IPS-20b (cell line): Measurements from ENCODE around the gene ZNF784.

Source experiments
- H3K27ac ChIP-seq: one replicate; pipeline ENCODE4 v1.5.1; 2013; ENCODE audit warnings: low read length
- H3K27me3 ChIP-seq: 2 replicates; pipeline ENCODE4 v1.6.1; 2013; ENCODE audit warnings: mild to moderate bottlenecking, low read length, inconsistent platforms; ENCODE audit not compliant: insufficient read depth
- H3K36me3 ChIP-seq: 2 replicates; pipeline ENCODE4 v1.6.1; 2013; ENCODE audit warnings: low read depth, mild to moderate bottlenecking, inconsistent platforms, low read length, moderate library complexity; ENCODE audit not compliant: insufficient read depth
- H3K4me1 ChIP-seq: 2 replicates; pipeline ENCODE4 v1.6.1; 2013; ENCODE audit warnings: mild to moderate bottlenecking, control low read depth, inconsistent platforms, low read length, moderate library complexity; ENCODE audit not compliant: insufficient read depth
- H3K4me3 ChIP-seq: 2 replicates; pipeline ENCODE4 v1.5.1; 2013; ENCODE audit warnings: mild to moderate bottlenecking, low read length, inconsistent platforms
- H3K9ac ChIP-seq: 2 replicates; pipeline ENCODE4 v1.6.1; 2013; ENCODE audit warnings: low read depth, mild to moderate bottlenecking, inconsistent platforms, low read length, moderate library complexity
- H3K9me3 ChIP-seq: 2 replicates; pipeline ENCODE4 v1.6.1; 2013; ENCODE audit warnings: mild to moderate bottlenecking, low read depth, low read length, inconsistent platforms; ENCODE audit not compliant: insufficient read depth

Gene ZNF784

GRCh38 chr19:55666343-55667005 is 42.1 kb upstream of the ZNF784 start:
- no peak overlapping the region for H3K9ac ChIP-seq
- no peak overlapping the region for H3K4me3 ChIP-seq
- H3K9me3 ChIP-seq: no peaks in the 10 kb centered on the region
- H3K36me3 ChIP-seq: peaks cover 95% of the 10 kb centered on the region
- no peaks in the 10 kb centered on the region for H3K4me1 ChIP-seq
- H3K27me3 ChIP-seq: no peaks in the 10 kb centered on the region
- no peak overlapping the region for H3K27ac ChIP-seq

DNA sequence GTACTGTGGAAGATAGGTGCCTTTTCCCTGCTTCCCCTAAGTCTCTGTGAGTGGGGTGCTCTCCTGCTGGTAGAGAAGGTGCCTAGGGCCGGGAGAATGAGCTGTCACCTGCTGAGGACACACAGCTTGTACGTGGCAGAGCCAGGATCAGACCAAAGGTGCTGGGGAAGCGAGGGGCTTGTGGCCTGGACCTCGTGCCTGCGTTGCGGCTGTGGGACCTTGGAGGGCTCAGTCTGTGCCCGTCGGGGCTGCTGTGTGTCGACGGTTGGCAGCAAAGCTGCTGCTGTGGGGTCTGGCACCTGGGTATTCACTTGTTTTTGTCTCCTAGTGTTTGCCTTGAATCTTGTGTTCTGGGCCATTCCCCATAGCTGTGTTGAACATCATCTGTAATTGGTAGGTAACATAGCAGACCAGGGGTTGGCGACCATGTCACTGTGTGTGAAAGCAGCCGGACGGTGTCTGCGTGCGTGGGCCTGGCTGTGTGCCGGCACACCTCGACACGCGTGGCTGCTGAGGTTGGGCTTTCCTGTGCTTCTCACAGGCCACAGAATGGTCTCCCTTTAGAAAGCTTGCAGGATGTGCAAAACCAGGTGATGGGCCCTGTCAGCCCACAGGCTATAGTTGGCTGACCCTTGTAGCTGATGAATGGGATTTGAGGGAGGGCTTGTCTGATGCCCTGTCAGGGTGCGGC is 39.6 kb upstream of the ZNF784 start:
- Histone ChIP-seq H3K9me3 (no peaks in the 10 kb centered on the region), H3K9ac (no peak overlapping the region), H3K36me3 (peaks cover 99% of the 10 kb centered on the region), H3K4me3 (no peak overlapping the region), H3K4me1 (no peaks in the 10 kb centered on the region), H3K27me3 (no peaks in the 10 kb centered on the region), H3K27ac (no peak overlapping the region)

- Histone ChIP-seq H3K9ac (no peak overlapping the region), H3K36me3 (peaks cover 88% of the 10 kb centered on the region), H3K9me3 (no peaks in the 10 kb centered on the region), H3K27ac (no peak overlapping the region), H3K4me1 (peaks cover 12% of the 10 kb centered on the region), H3K27me3 (no peaks in the 10 kb centered on the region), H3K4me3 (no peak overlapping the region)
Measured at GRCh38 chr19:55661826-55662225, 37.5 kb upstream of the ZNF784 start.

GRCh38 chr19:55660991-55661390 is 36.6 kb upstream of the ZNF784 start:
- H3K4me3 ChIP-seq: no peak overlapping the region
- H3K9ac ChIP-seq: no peak overlapping the region
- peaks cover 83% of the 10 kb centered on the region for H3K36me3 ChIP-seq
- H3K27me3 ChIP-seq: no peaks in the 10 kb centered on the region
- no peak overlapping the region for H3K27ac ChIP-seq
- H3K4me1 ChIP-seq: peaks cover 18% of the 10 kb centered on the region
- no peaks in the 10 kb centered on the region for H3K9me3 ChIP-seq

- Histone ChIP-seq H3K4me1 (peaks cover 18% of the 10 kb centered on the region), H3K27ac (no peak overlapping the region), H3K27me3 (no peaks in the 10 kb centered on the region), H3K9me3 (no peaks in the 10 kb centered on the region), H3K36me3 (peaks cover 77% of the 10 kb centered on the region), H3K4me3 (no peak overlapping the region), H3K9ac (no peak overlapping the region)
Measured at GRCh38 chr19:55660404-55660803, 36.0 kb upstream of the ZNF784 start.

GRCh38 chr19:55659822-55660221 is 35.5 kb upstream of the ZNF784 start:
- Histone ChIP-seq H3K9me3 (no peaks in the 10 kb centered on the region), H3K36me3 (peaks cover 72% of the 10 kb centered on the region), H3K27me3 (no peaks in the 10 kb centered on the region), H3K27ac (no peak overlapping the region), H3K4me3 (no peak overlapping the region), H3K9ac (0 out of 2 replicates have a peak overlapping the region, but pooled peaks have one; percentile 30), H3K4me1 (peaks cover 18% of the 10 kb centered on the region)

- peaks cover 63% of the 10 kb centered on the region for H3K36me3 ChIP-seq
- 0 out of 2 replicates have a peak overlapping the region, but pooled peaks have one; percentile 30 for H3K9ac ChIP-seq
- no peak overlapping the region for H3K4me3 ChIP-seq
- no peaks in the 10 kb centered on the region for H3K27me3 ChIP-seq
- no peaks in the 10 kb centered on the region for H3K9me3 ChIP-seq
- no peak overlapping the region for H3K27ac ChIP-seq
- peaks cover 18% of the 10 kb centered on the region for H3K4me1 ChIP-seq
Measured at GRCh38 chr19:55658846-55659459, 34.6 kb upstream of the ZNF784 start.

DNA sequence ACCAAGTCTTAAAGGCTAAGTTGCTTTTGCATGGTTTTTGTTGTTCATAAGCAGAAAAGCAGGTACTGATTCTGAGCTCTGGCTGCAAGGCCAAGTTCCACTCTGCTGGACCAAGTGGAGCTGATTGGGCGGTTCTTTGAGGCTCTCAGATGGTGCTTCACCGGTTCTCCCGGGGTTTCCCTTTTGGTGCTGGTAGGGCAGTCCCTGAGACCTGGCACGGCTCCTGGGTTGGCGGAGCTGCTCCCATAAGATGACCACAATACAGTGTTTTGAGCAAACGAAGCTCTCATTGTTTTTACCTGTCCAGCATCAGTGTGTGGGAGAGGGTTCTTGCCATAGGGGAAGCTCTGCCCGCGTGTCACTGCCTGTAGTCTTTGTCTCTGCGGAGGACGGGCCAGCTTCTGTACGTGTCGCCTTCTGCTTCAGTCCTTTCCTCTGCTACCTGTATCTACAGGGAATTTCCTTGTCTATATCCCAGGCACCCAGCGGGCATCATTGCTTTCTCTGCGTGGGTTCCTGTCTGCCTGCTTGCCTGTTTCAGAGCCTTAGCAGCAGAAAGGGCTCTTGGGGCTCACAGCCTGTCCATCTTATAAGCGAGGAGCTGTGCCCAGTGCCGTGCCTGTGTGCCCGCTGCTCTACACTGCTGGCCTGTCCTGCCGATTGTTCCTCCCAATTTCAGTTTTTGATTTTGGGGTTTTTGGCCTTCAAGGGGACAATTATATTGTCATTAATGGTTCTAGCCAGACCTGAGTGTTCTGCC is 32.8 kb upstream of the ZNF784 start:
- Histone ChIP-seq H3K27me3 (no peaks in the 10 kb centered on the region), H3K36me3 (peaks cover 45% of the 10 kb centered on the region), H3K9me3 (no peaks in the 10 kb centered on the region), H3K27ac (no peak overlapping the region), H3K4me1 (peaks cover 18% of the 10 kb centered on the region), H3K9ac (peak overlapping the region; percentile 98), H3K4me3 (peak overlapping the region; percentile 97)

DNA sequence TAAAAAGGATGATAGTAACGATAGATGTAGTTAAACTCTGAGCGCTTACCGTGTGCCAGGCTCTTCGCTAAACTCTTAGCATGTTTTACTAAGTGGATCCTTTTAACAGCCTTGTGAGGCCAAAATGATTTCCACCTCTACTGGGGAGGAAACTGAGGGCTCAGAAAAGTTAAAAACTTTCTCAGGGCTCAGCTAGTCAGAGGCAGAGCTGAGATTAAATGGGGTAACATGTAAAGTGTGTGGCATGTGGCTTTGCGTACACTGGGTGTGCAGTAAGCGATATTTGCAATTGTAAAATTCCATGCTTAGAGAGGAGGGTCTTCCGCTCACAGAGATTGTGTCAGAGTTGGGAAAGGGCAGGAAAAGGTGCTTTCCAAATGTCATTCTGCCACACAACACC is 32.2 kb upstream of the ZNF784 start:
- H3K36me3 ChIP-seq: peaks cover 39% of the 10 kb centered on the region
- peaks cover 18% of the 10 kb centered on the region for H3K4me1 ChIP-seq

GRCh38 chr19:55655648-55656040 is 31.3 kb upstream of the ZNF784 start:
- Histone ChIP-seq H3K36me3 (peaks cover 30% of the 10 kb centered on the region), H3K4me3 (peak overlapping the region; percentile 97), H3K4me1 (peaks cover 18% of the 10 kb centered on the region), H3K9me3 (no peaks in the 10 kb centered on the region), H3K9ac (peak overlapping the region; percentile 98), H3K27ac (peak overlapping the region; percentile 58), H3K27me3 (no peaks in the 10 kb centered on the region)

More for the DNA sequence above, 32.2 kb upstream of the ZNF784 start:
- H3K4me3 ChIP-seq: peak overlapping the region; percentile 97
- H3K27ac ChIP-seq: no peak overlapping the region
- peak overlapping the region; percentile 98 for H3K9ac ChIP-seq
- H3K27me3 ChIP-seq: no peaks in the 10 kb centered on the region
- H3K9me3 ChIP-seq: no peaks in the 10 kb centered on the region

DNA sequence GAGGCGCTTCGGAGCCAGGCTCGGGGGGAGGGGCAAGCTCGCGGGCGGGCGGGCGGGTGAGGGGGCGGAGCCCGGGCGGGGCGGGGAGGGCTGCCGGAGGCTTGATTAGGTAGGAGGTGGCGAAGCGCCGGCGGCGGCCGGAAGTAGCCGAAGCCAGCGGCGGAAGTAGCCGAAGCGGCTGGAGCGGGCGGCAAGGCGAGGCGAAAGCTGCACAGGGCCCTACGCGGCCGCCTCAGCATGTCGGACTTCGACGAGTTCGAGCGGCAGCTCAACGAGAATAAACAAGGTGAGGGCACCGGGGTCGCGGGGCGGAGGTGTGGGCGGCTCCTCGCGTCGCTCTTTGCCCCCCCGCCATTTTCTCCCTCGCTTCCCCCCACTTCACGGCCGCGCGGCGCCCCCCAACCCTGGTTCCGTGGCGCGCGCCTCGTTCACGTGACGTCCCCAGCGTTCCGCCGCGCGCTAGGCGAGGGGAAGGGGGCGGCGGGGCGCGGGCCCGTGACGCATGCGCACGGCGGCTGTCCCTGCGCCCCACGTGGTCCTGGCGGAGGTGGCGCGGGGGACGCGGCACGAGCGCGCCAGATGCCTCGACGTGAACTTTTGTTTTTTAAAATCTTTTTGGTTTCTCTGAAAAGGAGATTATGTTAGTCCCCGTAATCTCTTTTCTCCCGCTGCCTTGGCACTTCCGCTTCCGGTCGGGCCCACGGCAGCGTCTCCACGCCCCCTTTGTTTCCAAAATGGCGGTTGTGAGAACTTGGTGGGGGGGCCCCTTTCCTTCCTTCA is 30.7 kb upstream of the ZNF784 start, which contains the start of gene U2AF2:
Gene U2AF2, plus strand, starts transcription at position 168 of the 780 bp plus-strand sequence. Its CDS starts 70 bp downstream, at position 238.
- Histone ChIP-seq H3K4me1 (peaks cover 18% of the 10 kb centered on the region), H3K27ac (peak within 1 kb of the TSS; percentile 93), H3K9me3 (no peaks in the 10 kb centered on the region), H3K27me3 (no peaks in the 10 kb centered on the region), H3K9ac (peak within 1 kb of the TSS; percentile 98), H3K36me3 (peaks cover 24% of the 10 kb centered on the region), H3K4me3 (peak within 1 kb of the TSS; percentile 97)
